HL-60 (cell line): ENCODE data around the gene PSG7.
"Not testable (repeated sequence)": the region's sequence is repeated elsewhere in the genome, so short reads cannot be mapped to it uniquely, and the experiment has no call there.

Source experiments
- DNase-seq, 2 experiments: peaks; one replicate each; pipeline ENCODE4 v3.0.0-alpha.2; 2010 to 2020; ENCODE audit warnings: low read depth in 1 of 2, low spot score in 1 of 2
- H3K27ac ChIP-seq: fragments of 250-450 bp; sonication (Bioruptor Pico); replicated peaks from 2 replicates; pipeline ENCODE4 v1.5.1; 2020; ENCODE audit warnings: mild to moderate bottlenecking, moderate library complexity
- H3K27me3 ChIP-seq: fragments of 250-450 bp; sonication (Bioruptor Pico); 2 replicates; pipeline ENCODE4 v1.5.1; 2021; ENCODE audit warnings: mild to moderate bottlenecking, moderate library complexity; ENCODE audit not compliant: insufficient read depth, poor library complexity, severe bottlenecking
- H3K4me3 ChIP-seq: replicated peaks from 2 replicates; pipeline ENCODE4 v1.5.1; 2011; ENCODE audit warnings: mild to moderate bottlenecking, control low read depth, low read length; ENCODE audit not compliant: insufficient read depth
- GABPA ChIP-seq: IDR thresholded peaks from 2 replicates; pipeline ENCODE4 v1.6.1; 2012; ENCODE audit warnings: low read depth
- POLR2AphosphoS5 ChIP-seq: IDR thresholded peaks from 2 replicates; pipeline ENCODE4 v1.6.1; 2012; ENCODE audit warnings: low read depth
- REST ChIP-seq: IDR thresholded peaks from 2 replicates; pipeline ENCODE4 v1.6.1; 2012; ENCODE audit warnings: low read depth; ENCODE audit not compliant: insufficient replicate concordance
- SPI1 ChIP-seq: IDR thresholded peaks from 2 replicates; pipeline ENCODE4 v1.6.1; 2012; ENCODE audit warnings: low read depth, mild to moderate bottlenecking, borderline replicate concordance
- TF ChIP-seq, protein P1 (sequence below): IDR thresholded peaks from one replicate; pipeline ENCODE4 v1.5.1; 2011; ENCODE audit warnings: low read length, control low read depth, inconsistent platforms; ENCODE audit not compliant: insufficient read depth

PSG7 gene

GRCh38 chr19:42882010-42882409 is 55.0 kb downstream of the PSG7 start:
- H3K27ac ChIP-seq, H3K4me3 ChIP-seq, DNase-seq, H3K27me3 ChIP-seq: not testable (repeated sequence)

DNA sequence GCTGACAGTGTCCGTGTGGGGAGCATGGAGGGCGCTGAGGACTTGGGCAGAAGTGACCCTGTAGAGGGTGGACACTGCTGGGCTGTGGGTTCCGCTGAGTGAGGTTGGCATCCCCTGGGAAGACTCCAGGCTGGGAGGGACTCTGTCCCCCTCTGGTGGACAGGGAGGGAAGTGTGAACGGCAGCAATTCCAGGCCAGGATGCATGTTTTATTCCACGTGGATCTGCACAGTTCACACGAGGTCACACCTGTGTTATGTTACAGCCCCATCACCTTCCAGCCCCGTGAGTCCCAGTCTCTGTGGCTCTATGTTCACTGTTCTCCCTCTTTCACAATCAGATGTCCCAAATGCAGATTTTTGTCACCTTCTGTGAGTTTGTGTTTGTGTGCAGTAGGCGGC is 55.7 kb downstream of the PSG7 start:
- H3K4me3 ChIP-seq, H3K27ac ChIP-seq, H3K27me3 ChIP-seq, DNase-seq: not testable (repeated sequence)

GRCh38 chr19:42880621-42881020 is 56.4 kb downstream of the PSG7 start:
- H3K4me3 ChIP-seq, H3K27ac ChIP-seq, H3K27me3 ChIP-seq, DNase-seq: not testable (repeated sequence)

DNA sequence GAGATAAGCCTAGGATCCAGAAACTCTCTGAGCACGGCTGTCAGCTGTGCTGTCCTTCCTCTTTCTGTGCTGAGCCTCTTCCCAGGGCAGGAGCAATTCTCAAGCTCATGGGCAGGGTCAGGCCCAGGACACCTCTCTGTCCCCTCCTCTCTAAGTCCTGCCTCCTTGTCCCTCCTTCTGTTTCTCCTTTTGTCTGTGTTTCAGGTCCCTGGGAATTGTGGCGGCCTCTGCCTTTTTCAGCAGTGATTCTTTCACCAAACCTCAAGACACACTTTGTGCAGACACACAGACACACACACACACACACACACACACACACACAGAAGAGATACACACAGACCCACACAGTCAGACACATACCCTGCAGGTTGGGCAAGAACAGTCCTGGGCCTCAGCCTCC is 57.4 kb downstream of the PSG7 start, which contains the start of gene PSG1:
Gene PSG1, minus strand, starts transcription at position 101 of the 400 bp plus-strand sequence. CDS start 132 bp downstream, outside the sequence.
- TF ChIP-seq, protein P1, sequence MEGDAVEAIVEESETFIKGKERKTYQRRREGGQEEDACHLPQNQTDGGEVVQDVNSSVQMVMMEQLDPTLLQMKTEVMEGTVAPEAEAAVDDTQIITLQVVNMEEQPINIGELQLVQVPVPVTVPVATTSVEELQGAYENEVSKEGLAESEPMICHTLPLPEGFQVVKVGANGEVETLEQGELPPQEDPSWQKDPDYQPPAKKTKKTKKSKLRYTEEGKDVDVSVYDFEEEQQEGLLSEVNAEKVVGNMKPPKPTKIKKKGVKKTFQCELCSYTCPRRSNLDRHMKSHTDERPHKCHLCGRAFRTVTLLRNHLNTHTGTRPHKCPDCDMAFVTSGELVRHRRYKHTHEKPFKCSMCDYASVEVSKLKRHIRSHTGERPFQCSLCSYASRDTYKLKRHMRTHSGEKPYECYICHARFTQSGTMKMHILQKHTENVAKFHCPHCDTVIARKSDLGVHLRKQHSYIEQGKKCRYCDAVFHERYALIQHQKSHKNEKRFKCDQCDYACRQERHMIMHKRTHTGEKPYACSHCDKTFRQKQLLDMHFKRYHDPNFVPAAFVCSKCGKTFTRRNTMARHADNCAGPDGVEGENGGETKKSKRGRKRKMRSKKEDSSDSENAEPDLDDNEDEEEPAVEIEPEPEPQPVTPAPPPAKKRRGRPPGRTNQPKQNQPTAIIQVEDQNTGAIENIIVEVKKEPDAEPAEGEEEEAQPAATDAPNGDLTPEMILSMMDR = no peak
- no peak for TF ChIP-seq SPI1
- no peak for TF ChIP-seq GABPA
- no peak for TF ChIP-seq POLR2AphosphoS5
- no peak for TF ChIP-seq REST
- no peak for DNase-seq
- Histone ChIP-seq H3K4me3 (no peak within 1 kb of the TSS), H3K27ac (no peak within 1 kb of the TSS), H3K27me3 (no peaks in the 10 kb centered on the region)

DNA sequence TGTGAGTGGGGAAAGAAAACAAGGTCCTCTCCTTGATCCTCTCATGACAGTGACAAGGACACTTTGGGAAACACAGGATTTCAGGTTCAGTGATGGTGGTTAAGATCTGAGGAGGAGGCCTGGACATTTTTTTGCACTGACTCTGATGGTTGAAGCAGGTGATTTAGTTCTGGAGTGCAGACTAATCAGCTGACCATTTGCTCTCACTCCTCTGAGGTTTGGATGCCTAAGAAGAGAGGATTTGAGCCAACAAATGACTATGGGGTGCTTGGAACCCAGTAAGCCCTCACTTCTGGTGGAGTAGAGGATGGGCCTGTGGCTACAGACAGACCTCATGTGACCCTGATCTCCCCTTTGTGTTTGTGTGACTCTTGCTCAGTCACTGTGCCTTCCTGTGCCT is 60.4 kb downstream of the PSG7 start:
- H3K27me3 ChIP-seq, DNase-seq, H3K4me3 ChIP-seq, H3K27ac ChIP-seq: not testable (repeated sequence)

DNA sequence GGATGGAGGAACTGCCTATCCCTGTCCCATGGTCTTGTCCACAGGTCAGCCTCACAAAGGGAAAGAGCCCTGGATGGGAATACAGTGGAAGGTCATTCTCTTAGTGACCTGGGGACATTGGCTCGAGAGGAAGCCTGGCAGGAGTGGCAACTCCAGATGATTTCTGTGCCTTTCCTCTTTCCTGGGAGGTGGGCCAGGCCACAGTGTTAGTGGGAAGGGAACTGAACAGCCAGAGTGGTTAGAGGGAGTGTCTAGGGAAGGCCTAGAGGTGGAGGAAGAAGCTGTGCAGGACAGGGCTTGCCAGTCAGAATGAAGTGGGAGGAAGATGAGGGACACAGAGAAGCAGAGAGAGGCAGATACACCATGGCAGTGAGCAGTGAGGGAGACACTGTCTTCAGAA is 61.1 kb downstream of the PSG7 start:
- H3K27ac ChIP-seq, DNase-seq, H3K27me3 ChIP-seq, H3K4me3 ChIP-seq: not testable (repeated sequence)

DNA sequence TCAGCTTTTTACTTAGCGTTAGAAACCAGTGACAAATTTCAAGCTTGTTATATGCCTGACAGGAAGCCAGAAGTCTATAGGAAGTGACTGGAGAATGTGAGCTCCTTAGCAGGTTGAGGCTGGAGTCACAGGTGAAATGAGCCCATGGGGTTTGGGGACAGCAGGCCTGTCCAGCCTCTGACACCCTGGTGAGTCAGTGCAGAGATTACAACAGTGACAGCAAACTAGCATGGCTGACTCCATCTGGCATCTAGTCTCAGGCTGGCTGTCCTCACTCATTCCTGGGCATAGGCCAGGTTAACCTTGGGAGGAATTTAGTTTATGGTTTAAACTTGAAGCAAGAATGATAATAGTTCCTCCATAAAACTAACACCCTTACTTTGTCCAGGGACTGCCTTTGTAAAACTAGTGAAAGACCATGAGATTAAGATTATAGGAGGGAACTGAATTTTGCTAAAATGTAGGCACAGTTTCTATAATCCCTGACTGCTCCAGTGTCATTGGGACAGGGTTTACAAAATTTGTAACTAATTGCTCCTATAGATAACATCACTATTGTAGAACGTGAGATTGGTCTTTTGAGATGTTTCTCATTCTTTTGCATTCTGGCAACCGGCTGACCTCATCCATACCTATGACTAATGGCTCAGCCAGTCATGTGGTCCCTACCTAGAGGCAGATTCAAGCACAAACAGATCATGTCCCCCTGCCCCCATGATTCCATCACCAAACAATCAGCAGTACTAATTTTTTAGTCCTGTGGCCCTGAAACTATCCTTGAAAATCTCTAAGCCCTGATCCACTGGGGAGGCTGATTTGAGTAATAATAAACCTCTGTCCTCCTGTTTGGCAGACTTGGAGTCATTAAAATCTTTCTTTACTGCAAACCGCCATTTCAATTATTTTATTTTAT is 61.9 kb downstream of the PSG7 start:
- not testable (repeated sequence) for H3K4me3 ChIP-seq, H3K27me3 ChIP-seq, DNase-seq, H3K27ac ChIP-seq

GRCh38 chr19:42874136-42874535 is 62.9 kb downstream of the PSG7 start:
- not testable (repeated sequence) for H3K27ac ChIP-seq, DNase-seq, H3K4me3 ChIP-seq, H3K27me3 ChIP-seq
